ENCODE measurements around the gene ERICH6. TPM values are rescaled to one million over a fixed set of nuclear protein-coding genes. Genes with fewer than 3 reads are reported as not detected.

Gene ERICH6
- total and polyA plus RNA-seq, 10 of the 15 experiments (the other 5 are each of a cell fraction or from before 2014, with no cell fraction given): 0.04 to 0.40 (median 0.22) TPM; not detected in 6

- ATAC-seq (peak; percentile 13; the same call in 2 of the 3 replicates), FAIRE-seq (no peak), DNase-seq (ENCODE audit: low read depth, low spot score) (no peak)
- SMC1A ChIA-PET (ENCODE audit: uncharacterized antibody, unreplicated experiment): interaction anchor here (0.9 to 1.6 kb wide), 5 partner anchors 14 to 106 kb away, joined by 3 to 6 read pairs (median 4); no protein-coding TSS in a partner anchor
- Histone ChIP-seq H4K20me1 (ENCODE audit: control insufficient read depth, insufficient read depth) (peaks cover 6% of the 10 kb centered on the region), H3K79me2 (ENCODE audit: control insufficient read depth, insufficient read depth, low read length) (peaks cover 95% of the 10 kb centered on the region), H3K4me3 (peak overlapping the region; percentile 50), H2AFZ (ENCODE audit: control insufficient read depth, low read depth, low read length) (no peak overlapping the region), H3K36me3 (ENCODE audit: control insufficient read depth in 2 of 2, insufficient read depth in 2 of 2, low read length in 1 of 2) (peaks cover 7 to 14% of the 10 kb centered on the region in 2 experiments), H3K9me3 (replicated peaks; ENCODE audit: control insufficient read depth, insufficient read depth, low read length) (no peaks in the 10 kb centered on the region; the same call in 2 of the 3 replicates), H3K27ac (ENCODE audit: control insufficient read depth, insufficient read depth) (no peak overlapping the region), H3K4me1 (ENCODE audit: control insufficient read depth, insufficient read depth, low read length) (peaks cover 18% of the 10 kb centered on the region), H3K9ac (ENCODE audit: control insufficient read depth, insufficient read depth, low read length) (no peak overlapping the region; the same call in 1 of the 2 replicates), H3K27me3 (replicated peaks in 1 of 2; ENCODE audit: control insufficient read depth in 2 of 2, insufficient read depth in 2 of 2, low read length in 1 of 2) (no peaks in the 10 kb centered on the region), H3K4me2 (ENCODE audit: control insufficient read depth, insufficient read depth) (peak overlapping the region; percentile 62)
- intact Hi-C loops (cut with micrococcal nuclease; ENCODE audit: unreplicated experiment) (no loop called here), in situ Hi-C loops (cut with MboI) (no loop called here)
- BruUV-seq (replicated peaks): no TSS peak
- TF ChIP-seq BCL11A (IDR thresholded peaks at IDR 0.05; ENCODE audit: low read depth, low read length): no peak
- TF ChIP-seq ZNF274 (IDR thresholded peaks at IDR 0.05; ENCODE audit: insufficient read depth, insufficient read length): no peak
- no peak for TF ChIP-seq BCLAF1 (IDR thresholded peaks at IDR 0.05)
- TF ChIP-seq NFYB (IDR thresholded peaks at IDR 0.05; ENCODE audit: insufficient read depth, low read depth, low read length): 0 out of 2 replicates have a peak, but pooled peaks have one; percentile 33
- TF ChIP-seq CBFB (IDR thresholded peaks at IDR 0.05; ENCODE audit: low read depth): no peak
- no peak for TF ChIP-seq TBL1XR1 (IDR thresholded peaks at IDR 0.05; ENCODE audit: low read depth, low read length)
- no peak for TF ChIP-seq GATAD2B (conservative IDR thresholded peaks at IDR 0.05; ENCODE audit: low read depth)
- no peak for TF ChIP-seq E4F1 (IDR thresholded peaks at IDR 0.05; ENCODE audit: borderline replicate concordance, partially characterized antibody)
- WGBS (ENCODE audit: insufficient coverage, insufficient replicate concordance, low lambda C conversion rate, missing lambda C conversion rate): 0% methylated on average over 1 of the region's 1 CpG
- CTCF ChIA-PET: no interaction called here
- RAD21 ChIA-PET (ENCODE audit: unreplicated experiment): interaction anchor here (1.4 to 3.1 kb wide), 2 partner anchors 11 to 94 kb away, joined by 5 to 14 read pairs; partner anchors contain the start of gene ERICH6
- POLR2A ChIA-PET: interaction anchor here (0.6 to 1.1 kb wide), 5 partner anchors 9 to 150 kb away, joined by 3 to 4 read pairs (median 3); no protein-coding TSS in a partner anchor
Measured at GRCh38 chr3:150609988-150610387, 93.7 kb downstream of the ERICH6 start.

Other genes starting within 250 kb of the ERICH6 start
- 145 and 157 TPM in 2 replicates for gene SERP1, start 157.4 kb downstream of the ERICH6 start, total RNA-seq (2014; rRNA removed)
- 76.5 and 77.7 TPM in 2 replicates for gene SERP1, start 157.4 kb downstream of the ERICH6 start, total RNA-seq (2014; rRNA removed; fragmentation: Illumina TruSeq; extraction: Trizol)
- 93.6 and 97.6 TPM in 2 replicates for gene SERP1, start 157.4 kb downstream of the ERICH6 start, total RNA-seq (2021)
- gene SERP1, start 157.4 kb downstream of the ERICH6 start, polyA plus RNA-seq (2011; rRNA removed): 67.2 and 112 TPM in 2 replicates
- gene SERP1, start 157.4 kb downstream of the ERICH6 start, polyA plus RNA-seq (2014; fragmentation: Illumina TruSeq; extraction: Trizol): 72.5 and 82.5 TPM in 2 replicates
- gene SERP1, start 157.4 kb downstream of the ERICH6 start, polyA plus RNA-seq (2014; fragmentation: Nextera tagmentation; extraction: Ambion mirVana): 10 to 100 TPM; 31.1 to 46.7 TPM
- gene SERP1, start 157.4 kb downstream of the ERICH6 start, polyA plus RNA-seq (2014; rRNA removed): 192 and 218 TPM in 2 replicates
- gene SERP1, start 157.4 kb downstream of the ERICH6 start, polyA plus RNA-seq (2016; fragmentation: Nextera tagmentation; extraction: Ambion mirVana): 100 to 1,000 TPM; 221 to 242 TPM
- gene EIF2A, start 157.1 kb downstream of the ERICH6 start, total RNA-seq (2014; rRNA removed): 143 and 185 TPM in 2 replicates
- 201 and 206 TPM in 2 replicates for gene EIF2A, start 157.1 kb downstream of the ERICH6 start, total RNA-seq (2014; rRNA removed; fragmentation: Illumina TruSeq; extraction: Trizol)
- 112 and 121 TPM in 2 replicates for gene EIF2A, start 157.1 kb downstream of the ERICH6 start, total RNA-seq (2021)
- gene EIF2A, start 157.1 kb downstream of the ERICH6 start, polyA plus RNA-seq (2011; rRNA removed): 181 and 301 TPM in 2 replicates
- 211 and 313 TPM in 2 replicates for gene EIF2A, start 157.1 kb downstream of the ERICH6 start, polyA plus RNA-seq (2014; fragmentation: Illumina TruSeq; extraction: Trizol)
- 100 to 1,000 TPM; 126 to 130 TPM for gene EIF2A, start 157.1 kb downstream of the ERICH6 start, polyA plus RNA-seq (2014; fragmentation: Nextera tagmentation; extraction: Ambion mirVana)
- 111 and 155 TPM in 2 replicates for gene EIF2A, start 157.1 kb downstream of the ERICH6 start, polyA plus RNA-seq (2014; rRNA removed)
- 10 to 100 TPM; 85.4 to 86.1 TPM for gene EIF2A, start 157.1 kb downstream of the ERICH6 start, polyA plus RNA-seq (2016; fragmentation: Nextera tagmentation; extraction: Ambion mirVana)
- gene SELENOT, start 100.6 kb downstream of the ERICH6 start, total RNA-seq (2014; rRNA removed): 234 and 236 TPM in 2 replicates
- gene SELENOT, start 100.6 kb downstream of the ERICH6 start, total RNA-seq (2014; rRNA removed; fragmentation: Illumina TruSeq; extraction: Trizol): 87.7 and 89.4 TPM in 2 replicates
- gene SELENOT, start 100.6 kb downstream of the ERICH6 start, total RNA-seq (2021): 111 and 113 TPM in 2 replicates
- gene SELENOT, start 100.6 kb downstream of the ERICH6 start, polyA plus RNA-seq (2011; rRNA removed): 722 and 768 TPM in 2 replicates
- gene SELENOT, start 100.6 kb downstream of the ERICH6 start, polyA plus RNA-seq (2014; fragmentation: Illumina TruSeq; extraction: Trizol): 221 and 236 TPM in 2 replicates
- gene SELENOT, start 100.6 kb downstream of the ERICH6 start, polyA plus RNA-seq (2014; fragmentation: Nextera tagmentation; extraction: Ambion mirVana): 100 to 1,000 TPM; 323 to 593 TPM
- 149 and 160 TPM in 2 replicates for gene SELENOT, start 100.6 kb downstream of the ERICH6 start, polyA plus RNA-seq (2014; rRNA removed)
- gene SELENOT, start 100.6 kb downstream of the ERICH6 start, polyA plus RNA-seq (2016; fragmentation: Nextera tagmentation; extraction: Ambion mirVana): 100 to 1,000 TPM; 285 to 289 TPM
- gene SIAH2, start 59.2 kb upstream of the ERICH6 start, total RNA-seq (2014; rRNA removed): 41.4 and 47.0 TPM in 2 replicates
- 26.9 and 27.8 TPM in 2 replicates for gene SIAH2, start 59.2 kb upstream of the ERICH6 start, total RNA-seq (2014; rRNA removed; fragmentation: Illumina TruSeq; extraction: Trizol)
- 31.7 and 38.0 TPM in 2 replicates for gene SIAH2, start 59.2 kb upstream of the ERICH6 start, total RNA-seq (2021)
- gene SIAH2, start 59.2 kb upstream of the ERICH6 start, polyA plus RNA-seq (2011; rRNA removed): 42.3 and 51.5 TPM in 2 replicates
- 33.7 and 37.2 TPM in 2 replicates for gene SIAH2, start 59.2 kb upstream of the ERICH6 start, polyA plus RNA-seq (2014; fragmentation: Illumina TruSeq; extraction: Trizol)
- gene SIAH2, start 59.2 kb upstream of the ERICH6 start, polyA plus RNA-seq (2014; fragmentation: Nextera tagmentation; extraction: Ambion mirVana): 10 to 100 TPM in 1 of 2 experiments, 1 to 10 TPM in 1; 6.1 to 14.2 TPM
- 41.4 and 43.0 TPM in 2 replicates for gene SIAH2, start 59.2 kb upstream of the ERICH6 start, polyA plus RNA-seq (2014; rRNA removed)
- gene SIAH2, start 59.2 kb upstream of the ERICH6 start, polyA plus RNA-seq (2016; fragmentation: Nextera tagmentation; extraction: Ambion mirVana): 10 to 100 TPM in 1 of 2 experiments, 1 to 10 TPM in 1; 3.3 to 16.3 TPM
- not detected in 2 replicates for gene MINDY4B, start 201.5 kb upstream of the ERICH6 start, total RNA-seq (2014; rRNA removed)
- gene MINDY4B, start 201.5 kb upstream of the ERICH6 start, total RNA-seq (2014; rRNA removed; fragmentation: Illumina TruSeq; extraction: Trizol): not detected in 2 replicates
- not detected in 2 replicates for gene MINDY4B, start 201.5 kb upstream of the ERICH6 start, total RNA-seq (2021)
- not detected in 2 replicates for gene MINDY4B, start 201.5 kb upstream of the ERICH6 start, polyA plus RNA-seq (2011; rRNA removed)
- gene MINDY4B, start 201.5 kb upstream of the ERICH6 start, polyA plus RNA-seq (2014; fragmentation: Illumina TruSeq; extraction: Trizol): not detected in 2 replicates
- gene MINDY4B, start 201.5 kb upstream of the ERICH6 start, polyA plus RNA-seq (2014; fragmentation: Nextera tagmentation; extraction: Ambion mirVana): not detected
- gene MINDY4B, start 201.5 kb upstream of the ERICH6 start, polyA plus RNA-seq (2014; rRNA removed): not detected in 2 replicates
- gene MINDY4B, start 201.5 kb upstream of the ERICH6 start, polyA plus RNA-seq (2016; fragmentation: Nextera tagmentation; extraction: Ambion mirVana): not detected